Activated T-helper 1 cell treated with Interleukin-2 at 50 U/mL for 16 hours (primary cell): ENCODE results near the gene MARCHF10.
"Not testable (repeated sequence)": the region's sequence is repeated elsewhere in the genome, so short reads cannot be mapped to it uniquely, and the experiment has no call there.

Experiments used
- DNase-seq: peaks from one replicate; pipeline ENCODE4 v3.0.0-alpha.2; 2020; ENCODE audit warnings: low read depth

MARCHF10 gene

GRCh38 chr17:62716834-62717588 is 91.1 kb downstream of the MARCHF10 start:
- no peak for DNase-seq

DNA sequence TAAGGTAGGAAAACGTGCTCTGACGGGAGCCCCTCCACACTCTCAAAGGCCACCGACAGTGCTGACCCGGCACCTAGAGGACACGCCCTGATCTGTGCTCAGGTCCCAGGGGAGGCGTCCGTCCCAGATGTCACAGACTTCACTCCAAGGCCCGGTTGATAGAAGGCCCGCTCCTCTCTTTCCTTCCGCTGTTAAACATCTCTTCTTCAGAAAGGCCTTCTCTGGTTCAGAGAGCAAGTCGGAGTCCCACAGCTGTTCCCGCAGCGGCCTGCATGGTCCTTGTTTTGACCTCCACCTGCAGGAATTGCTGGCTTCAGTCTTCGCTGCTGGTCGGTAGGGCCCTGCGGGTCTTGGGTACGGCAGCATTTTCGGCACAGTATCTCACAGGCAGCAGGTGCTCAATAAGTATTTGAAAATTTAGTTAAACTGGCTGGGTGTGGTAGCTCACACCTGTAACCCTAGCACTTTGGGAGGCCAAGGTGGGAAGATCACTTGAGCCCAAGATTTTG is 92.2 kb downstream of the MARCHF10 start:
- DNase-seq = no peak

- no peak for DNase-seq
Measured at GRCh38 chr17:62714016-62714777, 93.9 kb downstream of the MARCHF10 start.

DNA sequence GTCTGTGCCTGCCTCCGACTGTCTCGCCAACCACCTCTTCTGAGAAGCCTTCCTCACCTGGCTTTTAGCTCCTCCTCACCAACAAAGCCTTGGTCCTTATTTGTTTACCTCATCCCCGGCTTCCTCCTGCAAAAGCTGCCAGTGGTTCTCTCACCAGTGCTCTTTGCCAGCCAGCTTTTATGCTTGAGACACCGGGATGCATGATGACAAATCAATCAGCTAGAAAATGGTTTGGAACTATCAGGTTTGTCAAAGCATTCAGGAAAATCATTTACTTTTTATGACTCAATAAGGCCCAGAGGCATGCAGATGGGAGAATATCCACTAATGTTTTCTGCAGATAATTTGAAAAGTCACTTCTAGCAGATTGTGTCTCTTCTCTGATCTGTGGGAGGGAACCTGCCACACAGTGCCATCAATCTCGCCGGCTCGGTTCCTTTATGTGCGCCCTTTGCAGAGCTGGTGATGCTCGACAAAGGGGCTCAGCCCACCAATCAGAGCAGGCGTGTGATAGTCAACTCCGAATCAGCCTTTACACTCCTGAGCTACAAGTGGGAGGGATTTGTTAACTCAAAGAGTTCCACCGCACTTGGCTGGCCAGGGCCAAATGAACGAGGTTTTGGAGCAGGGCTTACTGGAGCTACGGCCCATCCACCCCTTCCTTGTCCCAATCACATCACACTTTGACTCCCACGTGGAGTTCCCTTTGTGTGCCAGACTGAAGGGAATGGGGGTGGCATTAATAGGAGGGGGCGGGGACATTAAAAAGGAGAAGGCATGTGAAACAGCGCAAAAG is 94.8 kb downstream of the MARCHF10 start:
- no peak for DNase-seq

- DNase-seq = no peak
Measured at GRCh38 chr17:62712171-62712581, 95.9 kb downstream of the MARCHF10 start.

- DNase-seq = no peak
Measured at GRCh38 chr17:62708587-62708986, 99.5 kb downstream of the MARCHF10 start.

DNA sequence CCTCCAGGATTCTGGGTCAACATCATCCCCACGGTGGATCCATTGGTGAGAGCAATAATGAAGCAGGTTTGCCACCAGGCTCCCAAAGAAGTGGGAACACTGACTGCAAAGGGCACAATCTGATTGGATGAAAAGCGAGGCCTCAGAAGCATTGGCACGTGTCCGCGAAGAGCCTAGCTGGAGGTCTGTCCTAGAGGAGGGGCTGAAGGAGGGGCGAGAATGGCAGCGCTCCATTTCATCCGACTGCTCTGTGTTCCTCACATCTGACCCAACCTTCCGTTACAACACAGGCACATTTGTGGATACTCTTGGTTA is 100.7 kb downstream of the MARCHF10 start:
- DNase-seq = no peak

GRCh38 chr17:62706598-62707424 is 101.3 kb downstream of the MARCHF10 start:
- DNase-seq = no peak

GRCh38 chr17:62705778-62706597 is 102.1 kb downstream of the MARCHF10 start:
- no peak for DNase-seq

- DNase-seq = no peak
Measured at GRCh38 chr17:62705156-62705777, 102.8 kb downstream of the MARCHF10 start.

DNA sequence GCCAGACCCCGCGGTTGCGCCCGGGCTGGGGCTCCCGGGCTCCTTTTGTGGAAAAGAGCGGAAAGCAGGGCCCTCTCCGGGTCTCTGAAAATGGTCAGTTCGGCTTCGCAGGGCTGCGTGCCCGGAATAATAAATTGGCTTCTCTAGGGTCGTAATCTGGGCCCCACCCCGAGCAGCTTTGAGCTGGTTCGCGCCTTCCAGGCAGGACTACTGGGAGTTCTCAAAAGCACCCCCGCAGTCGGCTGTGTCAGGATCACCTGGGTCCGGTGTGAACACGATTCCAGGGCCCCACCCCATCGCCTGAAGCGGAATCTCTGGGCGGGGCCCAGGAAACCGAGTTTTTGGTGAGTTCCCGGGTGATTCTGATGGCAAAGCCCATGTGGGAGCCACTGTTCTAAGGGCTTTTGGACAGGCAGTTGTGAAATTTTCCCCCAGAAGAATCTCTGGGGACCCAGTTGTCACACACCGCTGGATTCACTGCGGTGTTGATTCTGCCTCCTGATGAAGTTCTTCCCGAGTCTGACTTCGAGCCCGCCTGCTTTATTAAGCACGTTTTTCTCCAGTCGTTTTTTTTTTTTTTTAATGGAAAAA is 103.6 kb downstream of the MARCHF10 start:
- DNase-seq = no peak

GRCh38 chr17:62703776-62704380 is 104.2 kb downstream of the MARCHF10 start:
- DNase-seq = peak; percentile 61

GRCh38 chr17:62703261-62703775 is 104.8 kb downstream of the MARCHF10 start:
- no peak for DNase-seq

DNA sequence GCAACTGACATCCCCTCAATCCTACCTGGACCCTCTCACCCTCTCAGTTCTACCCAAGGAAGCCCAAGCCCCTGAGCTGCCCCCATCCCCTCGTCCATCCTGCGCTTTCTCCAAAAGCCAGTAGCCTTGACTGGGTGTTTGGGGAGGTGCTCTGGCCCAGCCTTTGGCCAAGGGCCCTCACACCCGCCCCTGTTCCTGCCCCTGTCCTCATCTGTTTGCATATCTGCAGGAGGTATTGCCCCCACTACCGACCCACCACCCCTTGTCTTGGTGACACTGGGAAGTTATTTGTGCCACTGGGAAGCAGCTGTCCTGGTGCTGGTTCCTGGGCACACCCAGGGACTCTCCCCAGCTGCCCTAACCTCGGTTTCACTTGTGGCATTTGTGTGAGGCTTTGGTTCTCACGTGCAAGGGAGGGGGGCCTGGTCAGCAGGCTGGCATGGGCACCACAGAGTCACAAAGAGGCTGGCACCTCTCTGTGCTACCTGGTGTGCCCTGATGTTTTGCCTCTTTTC is 105.3 kb downstream of the MARCHF10 start:
- no peak for DNase-seq

GRCh38 chr17:62701706-62702085 is 106.4 kb downstream of the MARCHF10 start:
- no peak for DNase-seq

GRCh38 chr17:62700964-62701705 is 107.0 kb downstream of the MARCHF10 start:
- DNase-seq = no peak

DNA sequence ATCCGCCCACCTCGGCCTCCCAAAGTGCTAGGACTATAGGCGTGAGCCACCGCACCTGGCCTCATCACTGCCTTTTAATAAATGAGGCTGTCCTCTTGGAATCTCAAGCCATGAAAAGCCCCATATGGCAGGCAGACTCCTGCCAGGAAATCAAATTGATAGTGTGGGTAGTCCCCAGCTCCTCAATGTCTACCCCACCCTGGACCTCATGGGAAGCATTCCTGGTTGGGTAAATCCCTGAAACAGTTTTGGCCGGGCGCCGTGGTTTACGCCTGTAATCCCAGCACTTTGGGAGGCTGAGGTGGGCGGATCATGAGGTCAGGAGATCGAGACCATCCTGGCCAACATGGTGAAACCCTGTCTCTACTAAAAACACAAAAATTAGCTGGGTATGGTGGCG is 109.7 kb downstream of the MARCHF10 start:
- not testable (repeated sequence) for DNase-seq

GRCh38 chr17:62696726-62697490 is 111.2 kb downstream of the MARCHF10 start:
- DNase-seq = no peak
